ENCODE results near the gene FHL5. TPM values are rescaled to one million over a fixed set of nuclear protein-coding genes. Genes with fewer than 3 reads are reported as not detected.

The FHL5 gene
- polyA plus RNA-seq, 2 of the 4 experiments (the other 2 are of a cell fraction): not detected

GRCh38 chr6:96563853-96564252 lies 925 bp downstream of the FHL5 start (continued):
- no peak for TF ChIP-seq ESRRA (IDR thresholded peaks at IDR 0.05; ENCODE audit: borderline replicate concordance, low read length)
- TF ChIP-seq ZSCAN20 (CRISPR knock-in tag; IDR thresholded peaks at IDR 0.05): no peak
- no peak for TF ChIP-seq KDM1A (IDR thresholded peaks at IDR 0.05; ENCODE audit: low read depth)
- TF ChIP-seq HOXA7 (CRISPR knock-in tag; IDR thresholded peaks at IDR 0.05): no peak

GRCh38 chr6:96570053-96570452 lies 7.1 kb downstream of the FHL5 start:
- WGBS (ENCODE audit: missing lambda C conversion rate): 2% methylated on average over 2 of the region's 2 CpGs
- Histone ChIP-seq H3K4me1 (no peaks in the 10 kb centered on the region), H3K4me2 (no peak overlapping the region), H3K4me3 (no peak overlapping the region), H3K27ac (no peak overlapping the region), H3K9me3 (peaks cover 4% of the 10 kb centered on the region; the same call in 1 of the 3 replicates)
- ATAC-seq (no peak), DNase-seq (ENCODE audit: low read depth in 1 of 2, low spot score in 1 of 2) (no peak), FAIRE-seq (no peak)
- ChIA-PET CTCF (no interaction called here), POLR2A (no interaction called here)
- no peak for TF ChIP-seq RAD21 (conservative IDR thresholded peaks at IDR 0.05 in 1 of 2, IDR thresholded peaks at IDR 0.05 in 1 of 2)
- no peak for TF ChIP-seq KDM5A (IDR thresholded peaks at IDR 0.05)
- no peak for TF ChIP-seq JUNB (IDR thresholded peaks at IDR 0.05)

GRCh38 chr6:96571551-96571950 lies 8.6 kb downstream of the FHL5 start:
- peaks cover 4% of the 10 kb centered on the region; the same call in 1 of the 3 replicates for H3K9me3 ChIP-seq
- H3K4me2 ChIP-seq: no peak overlapping the region
- H3K4me1 ChIP-seq: no peaks in the 10 kb centered on the region
- TF ChIP-seq HMGXB4 (CRISPR knock-in tag; IDR thresholded peaks at IDR 0.05; ENCODE audit: borderline replicate concordance) (no peak), USF2 (IDR thresholded peaks at IDR 0.05) (no peak), ZFP36 (IDR thresholded peaks at IDR 0.05; ENCODE audit: borderline replicate concordance, partially characterized antibody) (no peak), BHLHE40 (IDR thresholded peaks at IDR 0.05; ENCODE audit: low read depth, low read length) (no peak), EP300 (IDR thresholded peaks at IDR 0.05) (no peak), EHF (CRISPR knock-in tag; IDR thresholded peaks at IDR 0.05) (no peak), HEYL (CRISPR knock-in tag; IDR thresholded peaks at IDR 0.05) (no peak), POLR2AphosphoS2 (conservative IDR thresholded peaks at IDR 0.05; ENCODE audit: low read length) (no peak), JUNB (IDR thresholded peaks at IDR 0.05) (no peak), NPAS2 (CRISPR knock-in tag; IDR thresholded peaks at IDR 0.05; ENCODE audit: borderline replicate concordance) (no peak), RFX5 (IDR thresholded peaks at IDR 0.05) (no peak), MAX (IDR thresholded peaks at IDR 0.05) (no peak), FOXS1 (CRISPR knock-in tag; IDR thresholded peaks at IDR 0.05) (no peak), ELK1 (IDR thresholded peaks at IDR 0.05; ENCODE audit: low read depth, low read length) (no peak), EHMT2 (IDR thresholded peaks at IDR 0.05; ENCODE audit: low read depth) (no peak), HES2 (IDR thresholded peaks at IDR 0.05) (no peak), CBX8 (IDR thresholded peaks at IDR 0.05) (no peak), CEBPB (IDR thresholded peaks at IDR 0.05) (no peak), KDM1A (IDR thresholded peaks at IDR 0.05; ENCODE audit: low read depth) (no peak), RARB (CRISPR knock-in tag; IDR thresholded peaks at IDR 0.05) (no peak)
- no peak overlapping the region for H3K27ac ChIP-seq
- CTCF ChIA-PET: no interaction called here
- POLR2A ChIA-PET: no interaction called here
- FAIRE-seq (no peak), DNase-seq (ENCODE audit: low read depth in 1 of 2, low spot score in 1 of 2) (no peak), ATAC-seq (no peak)
- no peak overlapping the region for H3K4me3 ChIP-seq

Measured in A549 (cell line).